Bronchial epithelial cell (primary cell): ENCODE data around the gene HMCN2. TPM values are rescaled to one million over a fixed set of nuclear protein-coding genes. Genes with fewer than 3 reads are reported as not detected.

Source experiments
- DNase-seq: peaks from one replicate; pipeline ENCODE4 v3.0.0-alpha.2; 2010; ENCODE audit warnings: low read depth
- FAIRE-seq: peaks from 2 replicates; lab custom pipeline; 2011; peaks lifted over from hg19 to GRCh38; lab: Jason Lieb, UNC
- H3K27me3 ChIP-seq: 2 replicates; pipeline ENCODE4 v1.5.1; 2011; ENCODE audit warnings: low read length; ENCODE audit not compliant: control insufficient read depth, insufficient read depth
- H3K36me3 ChIP-seq: 2 replicates; pipeline ENCODE4 v1.5.1; 2011; ENCODE audit warnings: low read length; ENCODE audit not compliant: control insufficient read depth, insufficient read depth
- H3K4me3 ChIP-seq: 2 replicates; pipeline ENCODE4 v1.5.1; 2011; ENCODE audit warnings: mild to moderate bottlenecking, low read depth, low read length, control low read depth
- CTCF ChIP-seq: IDR thresholded peaks from 2 replicates; pipeline ENCODE4 v1.5.1; 2011; ENCODE audit warnings: mild to moderate bottlenecking, moderate library complexity, low read length, control low read depth, inconsistent platforms; ENCODE audit not compliant: insufficient read depth, severe bottlenecking
- total RNA-seq: library from RNA; depleted of rRNA; stranded (reverse); fragments of >200 nt; gene quantifications from 2 replicates; pipeline ENCODE4 v1.2.1, GENCODE V29; 2014

Gene HMCN2
- total RNA-seq, 1 donor from 2014 or later = under 0.01 TPM

DNA sequence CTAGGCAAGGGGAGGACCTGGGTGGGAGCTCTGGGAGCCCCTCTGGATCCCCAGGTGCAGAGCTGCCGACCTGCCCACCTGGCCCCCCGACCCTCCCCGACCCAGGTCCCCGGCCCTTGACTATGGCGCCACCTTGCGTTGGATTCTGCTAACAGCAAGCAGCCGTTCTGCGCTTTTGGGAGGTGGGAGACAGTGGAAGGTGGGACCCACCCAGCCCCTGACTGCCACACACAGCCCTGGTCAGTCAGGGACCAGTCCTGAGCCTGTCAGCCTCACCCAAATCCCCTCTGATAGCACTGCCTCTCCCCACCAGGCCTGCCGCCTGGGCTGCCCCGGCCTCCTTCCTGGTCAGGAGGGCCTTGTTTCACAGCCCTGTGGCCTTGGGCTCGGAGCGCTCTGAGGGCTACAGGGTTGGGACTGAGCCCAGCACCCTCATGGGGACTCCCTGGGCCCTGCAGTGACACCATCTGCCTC lies 77.9 kb downstream of the HMCN2 start:
- no peak for FAIRE-seq
- no peak for DNase-seq
- no peak overlapping the region for H3K4me3 ChIP-seq
- H3K27me3 ChIP-seq = no peaks in the 10 kb centered on the region
- peak; percentile 76 for TF ChIP-seq CTCF
- no peaks in the 10 kb centered on the region for H3K36me3 ChIP-seq

DNA sequence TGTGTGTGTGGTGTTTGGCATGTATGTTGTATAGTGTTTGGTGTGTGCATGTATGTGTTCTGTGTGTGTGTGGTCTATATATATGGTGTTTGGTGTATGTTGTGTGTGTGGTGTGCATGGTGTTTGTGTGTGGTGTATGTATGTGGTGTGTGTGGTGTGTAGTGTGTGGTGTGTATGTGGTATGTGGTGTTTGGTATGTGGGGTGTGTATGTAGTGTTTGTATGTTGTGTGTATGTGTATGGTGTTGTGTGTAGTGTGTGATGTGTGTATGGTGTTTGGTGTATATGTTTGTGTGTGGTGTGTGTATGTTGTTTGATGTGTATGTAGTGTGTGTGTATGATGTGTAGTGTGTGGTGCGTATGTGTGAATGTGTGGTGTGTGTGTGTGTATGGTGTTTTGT lies 78.8 kb downstream of the HMCN2 start:
- no peak for DNase-seq
- H3K36me3 ChIP-seq = no peaks in the 10 kb centered on the region
- TF ChIP-seq CTCF = no peak
- no peaks in the 10 kb centered on the region for H3K27me3 ChIP-seq
- no peak overlapping the region for H3K4me3 ChIP-seq
- FAIRE-seq = no peak

DNA sequence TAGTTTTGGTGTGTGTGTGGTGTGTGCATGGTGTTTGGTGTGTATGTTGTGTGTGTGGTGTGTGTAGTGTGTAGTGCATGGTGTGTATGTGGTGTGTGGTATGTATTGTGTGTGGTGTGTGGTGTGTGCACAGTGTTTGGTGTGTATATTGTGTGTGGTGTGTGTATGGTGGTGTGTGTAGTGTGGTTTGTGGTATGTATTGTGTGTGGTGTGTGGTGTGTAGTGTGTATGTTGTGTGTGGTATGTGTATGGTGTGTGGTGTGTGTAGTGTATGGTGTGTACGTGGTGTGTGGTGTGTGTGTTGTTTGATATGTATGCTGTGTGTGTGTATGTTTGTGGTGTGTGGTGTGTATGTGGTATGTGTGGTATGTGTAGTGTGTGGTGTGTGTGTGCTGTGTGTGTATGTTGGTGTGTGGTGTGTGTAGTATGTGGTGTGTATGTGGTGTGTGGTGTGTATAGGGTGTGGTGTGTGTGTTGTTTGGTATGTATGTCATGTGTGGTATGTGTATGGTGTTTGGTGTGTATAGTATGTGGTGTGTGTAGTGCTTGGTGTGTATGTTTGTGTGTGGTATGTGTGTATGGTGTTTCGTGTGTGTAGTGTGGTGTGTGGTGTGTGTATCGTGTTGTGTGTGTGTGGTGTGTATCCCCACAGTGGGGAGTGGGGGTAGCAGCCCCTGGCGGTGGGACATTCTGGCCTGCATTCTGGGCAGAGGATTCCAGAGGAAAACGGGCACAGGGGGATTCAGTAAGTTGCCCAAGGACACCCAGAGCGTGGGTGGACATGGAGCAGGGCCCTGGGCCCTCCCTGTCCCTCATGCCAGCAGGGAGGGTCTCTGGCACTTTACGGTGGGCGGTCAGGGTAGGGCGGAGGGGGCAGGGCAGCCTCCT lies 79.7 kb downstream of the HMCN2 start:
- TF ChIP-seq CTCF = no peak
- FAIRE-seq = no peak
- Histone ChIP-seq H3K36me3 (no peaks in the 10 kb centered on the region), H3K27me3 (no peaks in the 10 kb centered on the region), H3K4me3 (no peak overlapping the region)
- no peak for DNase-seq

DNA sequence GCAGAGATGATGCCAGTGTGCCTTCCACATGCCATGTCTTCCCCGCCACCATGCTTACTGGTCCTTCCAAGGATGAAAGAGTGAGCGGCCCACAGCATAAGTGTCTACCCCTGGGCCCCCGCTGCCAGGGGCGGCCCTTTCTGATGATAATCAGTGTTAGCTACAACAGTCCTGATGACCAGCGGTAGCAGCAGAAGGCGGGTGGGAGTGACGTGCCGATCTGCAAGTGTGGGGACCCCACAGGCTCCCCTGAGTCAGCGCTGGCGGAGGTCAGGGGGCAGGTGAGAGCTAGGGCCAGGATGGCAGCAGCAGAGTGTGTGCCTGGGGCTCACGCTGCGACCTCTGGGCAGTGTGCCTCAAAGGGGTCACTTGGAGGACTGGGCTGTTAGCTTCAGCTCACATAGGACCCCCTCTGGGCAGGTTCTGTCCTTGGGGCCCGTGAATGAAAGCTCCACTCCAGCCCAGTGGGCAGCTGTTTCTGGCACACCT lies 80.4 kb downstream of the HMCN2 start:
- DNase-seq (no peak), FAIRE-seq (no peak)
- Histone ChIP-seq H3K27me3 (no peaks in the 10 kb centered on the region), H3K36me3 (no peaks in the 10 kb centered on the region), H3K4me3 (no peak overlapping the region)
- TF ChIP-seq CTCF = no peak

GRCh38 chr9:130346431-130346830 lies 80.9 kb downstream of the HMCN2 start:
- H3K4me3 ChIP-seq = no peak overlapping the region
- no peaks in the 10 kb centered on the region for H3K27me3 ChIP-seq
- no peak for TF ChIP-seq CTCF
- no peaks in the 10 kb centered on the region for H3K36me3 ChIP-seq
- DNase-seq = no peak
- FAIRE-seq = no peak
